Measurements from ENCODE around the gene PER2. TPM values are rescaled to one million over a fixed set of nuclear protein-coding genes. Genes with fewer than 3 reads are reported as not detected.

PER2 gene
- total and polyA plus RNA-seq, 2 of the 13 experiments (the other 11 are each of a cell fraction or from before 2014, with no cell fraction given): 5.1 to 9.4 TPM

- TF ChIP-seq ARID3A (IDR thresholded peaks at IDR 0.05; ENCODE audit: low read depth, low read length) (peak; percentile 88), HMGXB4 (CRISPR knock-in tag; IDR thresholded peaks at IDR 0.05; ENCODE audit: borderline replicate concordance in 1 of 2, low read depth in 1 of 2) (peak; percentile 87 to 97), FOSL2 (CRISPR knock-in tag; IDR thresholded peaks at IDR 0.05) (peak; percentile 51), ZNF660 (CRISPR knock-in tag; IDR thresholded peaks at IDR 0.05; ENCODE audit: borderline replicate concordance, low read depth) (no peak), NFKBIZ (CRISPR knock-in tag; IDR thresholded peaks at IDR 0.05) (peak; percentile 62; the same call in 1 of the 2 replicates), GMEB2 (CRISPR knock-in tag; IDR thresholded peaks at IDR 0.05; ENCODE audit: low read depth) (no peak), NFKB2 (CRISPR knock-in tag; IDR thresholded peaks at IDR 0.05; ENCODE audit: borderline replicate concordance) (no peak; the same call in 1 of the 2 replicates), PAXIP1 (CRISPR knock-in tag; conservative IDR thresholded peaks at IDR 0.05) (0 out of 2 replicates have a peak, but pooled peaks have one; percentile 22), ZNF20 (CRISPR knock-in tag; IDR thresholded peaks at IDR 0.05) (no peak), ZNF136 (CRISPR knock-in tag; IDR thresholded peaks at IDR 0.05; ENCODE audit: low read depth) (no peak), PRDM15 (CRISPR knock-in tag; IDR thresholded peaks at IDR 0.05) (no peak), ATF7 (IDR thresholded peaks at IDR 0.05) (no peak), ATF7 (CRISPR knock-in tag; IDR thresholded peaks at IDR 0.05) (no peak), PHB2 (IDR thresholded peaks at IDR 0.05; ENCODE audit: partially characterized antibody) (no peak)
These were observed 31.8 kb downstream of the PER2 start (continued) for GRCh38 chr2:238256594-238257104.
